PC-3 (cell line): ENCODE measurements around the gene CNPY1. TPM values are rescaled to one million over a fixed set of nuclear protein-coding genes. Genes with fewer than 3 reads are reported as not detected.

Experiments
- ATAC-seq: fragments of 200-7000 bp; cut with Tn5 transposase; 2 replicates; pipeline ENCODE4 v1.9.1; 2020; ENCODE audit warnings: mild to moderate bottlenecking, moderate library complexity
- BruUV-seq: library from RNA; stranded (reverse); fragments of 400-500 nt; replicated peaks from 2 replicates; lab custom pipeline; 2021; lab: Mats Ljungman, UMichigan
- CTCF ChIA-PET: fragments of 300-600 bp; sonication (Branson Sonifier 250); formaldehyde crosslinking; loops from one replicate; lab custom pipeline; 2022; ENCODE audit warnings: antibody characterized with exemption; lab: Charles Lee
- POLR2A ChIA-PET: fragments of 300-600 bp; sonication (Branson Sonifier 250); formaldehyde crosslinking; loops from one replicate; lab custom pipeline; 2022; ENCODE audit warnings: antibody characterized with exemption; ENCODE audit not compliant: unreplicated experiment; lab: Charles Lee
- DNase-seq: peaks from one replicate; pipeline ENCODE4 v3.0.0-alpha.2; 2015
- H2AFZ ChIP-seq: fragments of 300-600 bp; sonication (generic); 2 replicates; pipeline ENCODE4 v1.6.0; 2016; ENCODE audit warnings: antibody characterized with exemption, low read length
- H3F3A ChIP-seq: fragments of 300-600 bp; sonication (generic); one replicate; pipeline ENCODE4 v1.6.0; 2017; ENCODE audit warnings: antibody characterized with exemption, low read length, control low read depth, mild to moderate bottlenecking; ENCODE audit not compliant: unreplicated experiment
- H3K27ac ChIP-seq: fragments of 300-600 bp; sonication (generic); 2 replicates; pipeline ENCODE4 v1.5.1; 2016; ENCODE audit warnings: mild to moderate bottlenecking, low read length
- H3K27me3 ChIP-seq: fragments of 300-600 bp; sonication (generic); 2 replicates; pipeline ENCODE4 v1.6.1; 2016; ENCODE audit warnings: low read length, mixed read lengths
- H3K36me3 ChIP-seq: fragments of 300-600 bp; sonication (generic); 2 replicates; pipeline ENCODE4 v1.6.1; 2016; ENCODE audit warnings: low read depth, mixed run types, low read length, mixed read lengths
- H3K4me1 ChIP-seq: fragments of 300-600 bp; sonication (generic); 2 replicates; pipeline ENCODE4 v1.5.1; 2016; ENCODE audit warnings: low read length; ENCODE audit not compliant: insufficient read depth
- H3K4me2 ChIP-seq: fragments of 300-600 bp; sonication (generic); 2 replicates; pipeline ENCODE4 v1.6.0; 2016; ENCODE audit warnings: low read length
- H3K4me3 ChIP-seq: fragments of 300-600 bp; sonication (generic); 2 replicates; pipeline ENCODE4 v1.5.1; 2016; ENCODE audit warnings: mild to moderate bottlenecking, low read length, mixed read lengths
- H3K79me2 ChIP-seq: fragments of 300-600 bp; sonication (generic); 2 replicates; pipeline ENCODE4 v1.6.1; 2017; ENCODE audit warnings: low read length, mixed read lengths
- H3K9ac ChIP-seq: fragments of 300-600 bp; sonication (generic); 2 replicates; pipeline ENCODE4 v1.6.0; 2016; ENCODE audit warnings: mild to moderate bottlenecking, low read length
- H3K9me2 ChIP-seq: fragments of 300-600 bp; sonication (generic); replicated peaks from 2 replicates; pipeline ENCODE4 v1.6.1; 2016; ENCODE audit warnings: mixed run types, low read length, mixed read lengths
- H3K9me3 ChIP-seq: fragments of 300-600 bp; sonication (generic); 2 replicates; pipeline ENCODE4 v1.6.1; 2016; ENCODE audit warnings: low read length, mixed read lengths
- H4K20me1 ChIP-seq: fragments of 300-600 bp; sonication (generic); 2 replicates; pipeline ENCODE4 v1.6.1; 2016; ENCODE audit warnings: low read length, mixed read lengths
- CTCF ChIP-seq: fragments of 300-600 bp; sonication (generic); conservative IDR thresholded peaks from 2 replicates; pipeline ENCODE4 v1.5.1; 2017; ENCODE audit warnings: antibody characterized with exemption, low read depth, mild to moderate bottlenecking, low read length
- EZH2 ChIP-seq: fragments of 300-600 bp; sonication (generic); IDR thresholded peaks from one replicate; pipeline ENCODE4 v1.6.1; 2017; ENCODE audit warnings: antibody characterized with exemption, mild to moderate bottlenecking, low read length; ENCODE audit not compliant: unreplicated experiment
- EZH2phosphoT487 ChIP-seq: fragments of 300-600 bp; sonication (generic); IDR thresholded peaks from 2 replicates; pipeline ENCODE4 v1.6.1; 2018; ENCODE audit warnings: mild to moderate bottlenecking, antibody characterized with exemption, low read length, borderline replicate concordance
- intact Hi-C: fragments of 100-400 bp; cut with micrococcal nuclease; formaldehyde crosslinking; loops from 2 replicates; pipeline ENCODE4 v1.9.0; 2023
- total RNA-seq: library from RNA; depleted of rRNA; stranded (reverse); fragments of >200 nt; gene quantifications from 2 replicates; pipeline ENCODE4 v1.2.3, GENCODE V29; 2014

Gene CNPY1
- total RNA-seq, 1 experiment from 2014 or later, result not detected

DNA sequence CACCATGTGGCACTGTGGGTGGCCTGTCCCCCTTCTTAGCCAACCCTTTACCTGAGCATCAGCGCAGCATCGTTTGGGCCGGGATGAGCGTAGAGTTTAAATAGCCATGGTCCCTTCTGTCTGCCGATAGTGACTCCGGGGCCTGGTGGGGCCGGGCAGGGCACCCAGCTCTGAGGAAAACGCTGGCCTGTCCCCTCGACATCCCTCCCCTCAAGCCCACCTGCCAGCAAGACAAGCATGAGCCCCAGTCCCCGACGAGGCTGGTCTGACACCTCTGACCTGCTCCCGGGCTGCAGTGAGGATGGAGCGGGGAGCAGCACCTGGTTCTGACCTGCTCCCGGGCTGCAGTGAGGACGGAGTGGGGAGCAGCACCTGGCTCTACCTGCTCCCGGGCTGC is 31.1 kb upstream of the CNPY1 start:
- Histone ChIP-seq H3K9ac (no peak overlapping the region), H3K36me3 (no peaks in the 10 kb centered on the region), H3K9me3 (no peaks in the 10 kb centered on the region), H3K27ac (no peak overlapping the region), H3K27me3 (peaks cover 4% of the 10 kb centered on the region; the same call in 1 of the 2 replicates), H3F3A (no peaks in the 10 kb centered on the region), H3K4me2 (no peak overlapping the region), H3K4me3 (no peak overlapping the region), H3K9me2 (no peaks in the 10 kb centered on the region), H4K20me1 (no peaks in the 10 kb centered on the region), H3K4me1 (no peaks in the 10 kb centered on the region), H3K79me2 (no peaks in the 10 kb centered on the region), H2AFZ (no peak overlapping the region)
- no TSS peak for BruUV-seq
- ChIA-PET POLR2A (no interaction called here), CTCF (no interaction called here)
- TF ChIP-seq EZH2phosphoT487 (no peak), CTCF (no peak), EZH2 (no peak)
- DNase-seq (no peak), ATAC-seq (no peak)
- intact Hi-C loops, result no loop called here

GRCh38 chr7:155576900-155577508 is 30.6 kb upstream of the CNPY1 start:
- POLR2A ChIA-PET, result no interaction called here
- DNase-seq (no peak), ATAC-seq (peak; percentile 31)
- Histone ChIP-seq H3K27ac (no peak overlapping the region), H3K9me2 (no peaks in the 10 kb centered on the region), H3K4me2 (no peak overlapping the region), H4K20me1 (no peaks in the 10 kb centered on the region), H3K27me3 (peaks cover 8% of the 10 kb centered on the region; the same call in 1 of the 2 replicates), H3K9ac (no peak overlapping the region), H3K9me3 (no peaks in the 10 kb centered on the region), H3K79me2 (no peaks in the 10 kb centered on the region), H2AFZ (no peak overlapping the region), H3K36me3 (no peaks in the 10 kb centered on the region), H3K4me3 (no peak overlapping the region), H3F3A (no peaks in the 10 kb centered on the region), H3K4me1 (no peaks in the 10 kb centered on the region)
- BruUV-seq, result no TSS peak
- intact Hi-C loops, result no loop called here
- CTCF ChIA-PET, result no interaction called here
- no peak for TF ChIP-seq CTCF
- no peak for TF ChIP-seq EZH2phosphoT487
- no peak for TF ChIP-seq EZH2

GRCh38 chr7:155576416-155576815 is 30.1 kb upstream of the CNPY1 start:
- intact Hi-C loops, result no loop called here
- Histone ChIP-seq H3K9me2 (no peaks in the 10 kb centered on the region), H3K9me3 (no peaks in the 10 kb centered on the region), H3F3A (no peaks in the 10 kb centered on the region), H3K4me2 (no peak overlapping the region), H3K27ac (no peak overlapping the region), H3K79me2 (no peaks in the 10 kb centered on the region), H4K20me1 (no peaks in the 10 kb centered on the region), H3K4me3 (no peak overlapping the region), H3K27me3 (peaks cover 8% of the 10 kb centered on the region), H3K9ac (no peak overlapping the region), H2AFZ (no peak overlapping the region), H3K4me1 (no peaks in the 10 kb centered on the region), H3K36me3 (no peaks in the 10 kb centered on the region)
- ATAC-seq (no peak), DNase-seq (no peak)
- POLR2A ChIA-PET, result no interaction called here
- CTCF ChIA-PET, result no interaction called here
- TF ChIP-seq EZH2 (no peak), CTCF (no peak), EZH2phosphoT487 (no peak)
- BruUV-seq, result no TSS peak
